ENCODE results near the gene KNCN.

Gene KNCN

DNA sequence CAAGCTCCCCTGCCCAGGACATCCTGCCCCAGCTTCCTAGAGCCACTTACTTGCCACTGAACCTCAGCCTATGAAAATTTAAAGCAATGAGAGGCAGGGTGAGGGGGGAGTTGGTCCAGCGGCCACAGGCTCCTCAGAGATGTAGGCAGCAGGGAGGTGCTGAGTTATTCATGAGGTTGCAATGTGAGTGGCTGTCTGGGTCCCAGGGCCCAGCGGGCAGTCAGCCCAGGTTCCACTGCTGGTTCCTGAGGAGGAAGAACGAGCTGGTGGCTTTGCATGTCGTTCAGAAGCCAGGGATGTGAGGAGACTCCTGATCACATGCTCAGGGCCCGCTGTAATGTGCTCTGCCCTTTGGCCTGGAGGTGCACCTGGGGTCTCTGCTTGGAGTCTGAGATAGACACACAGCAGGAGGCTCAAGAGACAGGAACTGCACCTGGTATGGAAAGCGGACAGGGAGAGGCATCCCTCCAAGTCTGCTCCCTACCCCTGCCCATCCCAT, at the start of gene KNCN:
KNCN (minus strand) TSS at position 51 of the 499 bp plus-strand sequence. CDS start 432 bp downstream, outside the sequence.
- no peak within 1 kb of the TSS for H3K27ac ChIP-seq
- no peak within 1 kb of the TSS for H3K4me3 ChIP-seq

DNA sequence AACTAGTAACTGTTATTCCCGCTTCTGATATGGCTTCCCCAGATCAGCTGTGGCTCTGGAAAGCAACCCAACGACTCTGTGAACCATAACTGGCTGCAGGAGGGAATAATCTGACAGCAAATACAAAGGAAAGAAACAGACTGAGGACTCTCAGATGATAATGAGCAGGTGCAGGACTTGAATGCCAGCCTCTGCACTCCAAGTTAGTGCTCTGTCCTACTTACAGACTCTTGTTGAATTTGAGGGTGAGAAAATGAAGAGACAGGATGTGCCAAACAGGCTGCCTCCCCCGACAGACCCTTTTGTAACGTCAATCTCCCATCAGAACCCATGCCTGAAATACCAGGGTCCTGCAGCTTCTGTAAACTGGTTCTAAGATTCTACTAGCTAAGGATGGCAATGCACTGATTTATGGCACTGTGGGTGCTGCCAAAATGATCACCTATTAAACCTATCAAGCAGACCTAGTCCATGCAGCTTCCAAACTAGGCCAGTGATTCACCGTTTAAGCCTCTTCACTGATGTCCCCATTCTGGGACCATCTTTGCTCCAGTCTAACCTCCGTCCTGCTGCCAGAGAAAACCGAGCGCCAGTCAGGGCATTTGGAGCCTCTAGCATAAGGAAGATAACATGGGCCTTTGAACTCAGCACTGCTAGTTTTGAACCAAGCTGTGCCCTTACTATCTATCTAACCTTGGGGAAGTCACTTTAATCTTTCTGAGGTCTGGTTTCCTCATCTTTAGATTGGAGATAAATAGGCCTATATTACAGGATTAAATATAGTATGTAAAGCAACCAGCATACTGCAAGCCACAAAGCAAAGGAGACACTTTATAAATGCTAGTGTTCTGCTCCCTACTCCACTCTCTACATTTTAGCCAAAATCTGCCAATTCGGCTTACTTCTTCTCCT, 47.9 kb upstream of the KNCN start:
- peak overlapping the region in 1 of 21 experiments; percentile 7 for H3K27ac ChIP-seq
- H3K4me3 ChIP-seq: no peak overlapping the region

DNA sequence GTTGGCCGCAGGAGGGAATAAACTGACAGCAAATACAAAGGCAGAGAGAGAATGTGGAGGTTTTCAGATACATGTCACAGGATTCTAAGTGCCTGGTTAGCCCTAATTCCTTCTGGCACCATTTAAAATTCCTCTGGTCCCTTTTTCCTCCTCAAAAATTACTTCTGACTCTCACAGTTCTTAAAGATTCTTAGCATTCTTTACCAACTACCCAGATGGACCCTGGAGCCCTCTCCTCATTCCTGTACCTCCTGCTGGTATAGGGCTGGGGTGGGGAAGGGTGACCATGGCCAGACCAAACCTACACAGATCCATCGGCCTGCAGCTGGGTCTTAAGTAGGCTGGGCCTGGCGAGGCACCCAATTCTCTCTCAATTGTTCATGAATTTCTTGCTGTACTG, 45.4 kb upstream of the KNCN start:
- H3K4me3 ChIP-seq: no peak overlapping the region
- H3K27ac ChIP-seq: peak overlapping the region in 1 of 21 experiments; percentile 49

DNA sequence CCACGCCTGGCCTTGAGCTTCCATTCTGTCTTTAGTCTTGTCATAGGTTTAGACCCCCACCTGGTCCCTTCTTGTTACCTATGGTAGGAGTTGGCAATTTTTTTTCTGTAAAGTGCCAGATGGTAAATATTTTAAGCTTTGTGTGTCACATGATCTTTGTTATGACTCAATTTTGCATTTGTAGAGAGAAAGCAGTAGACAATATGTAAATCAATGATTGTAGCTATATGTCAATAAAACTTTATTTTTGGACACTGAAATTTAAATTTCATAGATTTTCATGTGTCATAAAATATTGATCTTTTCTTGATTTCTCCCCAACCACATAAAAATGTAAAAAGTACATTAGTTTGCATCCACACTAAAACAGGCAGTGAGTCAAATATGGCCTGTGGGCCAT, 44.6 kb upstream of the KNCN start:
- Histone ChIP-seq H3K27ac (peak overlapping the region in 8 of 21 experiments; percentile 9 to 77 (median 55)), H3K4me3 (no peak overlapping the region)

DNA sequence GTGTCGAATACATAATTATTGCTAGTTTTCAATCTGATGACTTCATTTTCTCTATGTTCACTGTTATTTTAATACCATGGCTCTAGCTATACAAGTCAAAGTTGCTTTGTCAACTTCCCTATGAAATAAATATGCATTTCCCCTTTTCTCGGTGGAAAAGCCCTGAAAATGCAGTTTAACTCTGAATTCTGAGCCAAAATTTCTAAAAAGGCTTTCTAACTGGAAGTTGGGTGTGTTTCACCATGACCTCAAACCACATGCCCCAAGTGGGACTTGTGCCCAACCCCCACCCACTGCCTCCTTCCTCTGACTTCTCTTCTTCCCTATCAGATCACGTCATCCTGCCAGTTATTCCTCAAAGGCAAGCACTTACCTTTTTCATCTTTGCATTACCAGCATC, 43.7 kb upstream of the KNCN start:
- Histone ChIP-seq H3K27ac (peak overlapping the region in 14 of 21 experiments; percentile 38 to 77 (median 56)), H3K4me3 (no peak overlapping the region)

DNA sequence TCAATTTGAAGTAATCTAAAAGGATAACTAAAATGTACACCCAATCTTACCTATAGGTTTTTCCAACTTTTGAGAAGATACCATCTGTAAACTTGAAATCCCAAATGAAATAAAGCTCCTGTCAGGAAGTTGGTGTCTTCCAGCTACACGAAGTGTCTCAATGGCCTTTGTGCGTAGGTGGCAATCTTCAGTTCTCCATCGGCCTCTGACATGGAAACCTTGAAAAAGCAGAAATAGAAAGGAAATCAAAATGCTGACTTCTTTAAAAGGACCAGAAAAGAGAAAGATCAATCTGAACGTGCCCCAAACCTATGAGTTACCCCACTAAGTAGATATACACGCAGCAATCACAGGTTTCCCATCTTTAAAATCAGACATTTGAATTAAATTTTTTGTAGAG, 42.6 kb upstream of the KNCN start:
- no peak overlapping the region for H3K4me3 ChIP-seq
- H3K27ac ChIP-seq: peak overlapping the region in 15 of 21 experiments; percentile 4 to 77 (median 56)

DNA sequence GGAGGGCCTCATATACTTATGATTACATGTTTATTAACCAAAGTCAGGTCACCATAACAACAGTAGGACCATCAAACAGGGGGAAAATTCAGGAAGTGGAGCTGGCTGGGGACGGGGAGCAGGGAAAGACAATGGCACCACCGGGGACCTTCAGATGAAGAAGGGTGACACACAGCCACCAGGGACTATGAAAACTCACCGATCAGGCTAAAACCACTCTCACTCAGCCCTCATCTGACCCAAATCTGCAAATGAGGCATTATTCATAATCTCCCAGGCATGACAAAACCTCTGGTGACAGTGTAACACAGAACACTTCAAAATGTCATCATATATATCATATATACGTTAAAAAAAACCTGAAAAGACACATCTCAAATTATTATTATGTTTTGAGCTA, 41.4 kb upstream of the KNCN start:
- no peak overlapping the region for H3K4me3 ChIP-seq
- peak overlapping the region in 2 of 21 experiments; percentile 14 to 26 for H3K27ac ChIP-seq

DNA sequence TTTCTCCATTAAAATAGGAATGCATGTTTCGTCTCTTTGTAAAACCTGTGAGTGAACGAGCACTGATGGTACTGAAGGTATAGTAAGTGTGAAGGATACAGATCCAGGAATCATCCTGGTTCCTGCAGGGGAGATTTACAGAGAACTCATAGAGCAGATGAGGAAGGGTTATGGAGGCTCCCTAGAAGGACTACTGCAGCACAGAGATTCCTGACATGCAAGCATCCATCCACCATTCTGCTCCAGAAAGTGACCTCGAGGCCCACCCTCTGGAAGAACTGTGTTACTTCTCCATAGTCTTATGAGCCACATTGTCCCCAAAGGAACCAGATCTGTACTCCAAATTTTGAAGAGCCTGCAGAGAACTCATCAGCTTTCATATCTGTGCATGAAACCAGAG, 38.1 kb upstream of the KNCN start:
- no peak overlapping the region for H3K4me3 ChIP-seq
- no peak overlapping the region for H3K27ac ChIP-seq

DNA sequence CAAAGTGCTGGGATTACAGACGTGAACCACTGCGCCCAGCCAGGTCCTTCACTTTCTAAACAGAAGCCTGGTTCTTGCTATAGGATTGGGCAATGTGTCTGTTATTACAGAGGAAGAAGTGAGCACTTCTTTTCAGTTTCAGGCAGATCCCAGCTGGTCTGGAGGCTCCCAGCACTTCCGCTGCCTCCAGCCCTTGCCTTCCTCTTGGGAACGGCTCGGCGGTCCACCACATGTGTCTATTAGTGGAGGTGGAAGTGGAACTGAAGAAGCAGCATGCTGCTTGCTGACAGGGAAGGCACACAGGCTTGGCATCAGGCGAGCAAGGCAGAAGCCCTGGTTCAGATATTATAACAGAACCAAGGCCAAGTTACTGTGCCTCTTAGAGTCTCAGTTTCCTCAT, 35.6 kb upstream of the KNCN start:
- Histone ChIP-seq H3K27ac (peak overlapping the region in 1 of 21 experiments; percentile 35), H3K4me3 (no peak overlapping the region)

DNA sequence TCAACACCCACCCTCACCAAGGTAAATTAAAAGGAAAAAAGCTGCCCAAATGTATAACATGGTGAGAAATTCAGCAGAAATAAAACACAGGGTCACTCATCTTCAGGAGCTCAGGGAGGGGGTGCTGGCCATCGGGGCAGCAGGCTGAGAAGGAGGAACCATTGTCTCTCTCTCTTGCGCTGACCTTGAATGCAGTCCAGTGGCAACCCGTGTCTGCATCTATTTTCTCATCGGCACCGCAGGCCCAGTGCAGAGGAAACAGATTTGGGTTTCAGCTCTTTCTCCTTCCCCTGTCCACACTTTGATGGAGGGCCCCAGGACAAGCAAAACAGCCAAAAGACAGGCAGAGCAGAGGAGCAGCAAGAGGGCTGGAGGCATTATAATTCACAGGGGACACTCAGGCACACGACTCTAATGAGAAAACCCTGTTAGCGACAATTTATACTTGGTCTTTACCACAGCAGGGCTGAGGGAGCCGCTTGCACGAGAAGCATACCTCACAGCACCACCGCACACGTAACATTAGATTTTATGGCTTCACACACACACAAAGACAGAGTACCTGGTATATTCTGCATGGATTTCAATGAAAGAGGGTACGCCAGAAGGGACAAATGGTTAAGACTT, 34.0 kb upstream of the KNCN start:
- H3K4me3 ChIP-seq: no peak overlapping the region
- H3K27ac ChIP-seq: no peak overlapping the region

DNA sequence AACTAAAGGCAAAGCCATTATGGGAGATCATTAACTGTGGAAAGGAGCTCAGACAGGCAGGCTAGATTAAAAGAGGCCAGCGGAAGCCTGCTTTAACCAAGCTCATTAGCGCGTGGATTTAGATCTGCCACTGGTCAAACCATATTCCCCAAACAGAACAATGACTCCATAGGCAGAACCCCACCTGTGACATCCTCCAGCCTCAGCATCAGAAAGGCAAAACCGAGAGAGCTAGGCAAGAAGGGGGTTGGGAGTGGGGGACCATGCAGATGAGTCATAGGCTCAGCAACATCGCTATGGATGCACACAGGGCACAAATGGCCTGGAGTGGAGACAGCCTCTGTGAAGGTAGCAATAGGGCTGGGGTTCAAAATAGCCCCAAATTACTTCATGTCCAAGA, 32.0 kb upstream of the KNCN start:
- Histone ChIP-seq H3K4me3 (no peak overlapping the region), H3K27ac (peak overlapping the region in 1 of 21 experiments; percentile 81)

DNA sequence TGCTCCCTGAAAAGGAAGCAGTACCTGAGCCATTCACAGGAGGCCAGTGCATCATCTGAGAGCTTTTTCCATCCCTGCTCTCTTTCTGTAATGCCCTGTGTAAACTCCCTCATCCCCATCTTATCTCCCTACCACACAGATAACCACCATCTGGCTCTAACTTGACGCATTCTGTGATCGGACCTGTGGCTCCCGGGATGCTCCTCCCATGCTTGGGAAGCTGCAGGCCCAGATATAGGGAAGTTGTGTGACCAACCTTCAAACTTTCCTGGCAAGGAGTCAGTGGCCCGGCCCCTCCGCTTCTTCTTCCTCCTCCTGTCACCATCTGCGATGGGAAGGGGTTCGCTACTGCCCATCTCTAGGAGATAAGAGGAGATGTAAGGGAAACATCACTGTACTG, 31.5 kb upstream of the KNCN start:
- Histone ChIP-seq H3K4me3 (no peak overlapping the region), H3K27ac (peak overlapping the region in 2 of 21 experiments; percentile 79 to 81)

DNA sequence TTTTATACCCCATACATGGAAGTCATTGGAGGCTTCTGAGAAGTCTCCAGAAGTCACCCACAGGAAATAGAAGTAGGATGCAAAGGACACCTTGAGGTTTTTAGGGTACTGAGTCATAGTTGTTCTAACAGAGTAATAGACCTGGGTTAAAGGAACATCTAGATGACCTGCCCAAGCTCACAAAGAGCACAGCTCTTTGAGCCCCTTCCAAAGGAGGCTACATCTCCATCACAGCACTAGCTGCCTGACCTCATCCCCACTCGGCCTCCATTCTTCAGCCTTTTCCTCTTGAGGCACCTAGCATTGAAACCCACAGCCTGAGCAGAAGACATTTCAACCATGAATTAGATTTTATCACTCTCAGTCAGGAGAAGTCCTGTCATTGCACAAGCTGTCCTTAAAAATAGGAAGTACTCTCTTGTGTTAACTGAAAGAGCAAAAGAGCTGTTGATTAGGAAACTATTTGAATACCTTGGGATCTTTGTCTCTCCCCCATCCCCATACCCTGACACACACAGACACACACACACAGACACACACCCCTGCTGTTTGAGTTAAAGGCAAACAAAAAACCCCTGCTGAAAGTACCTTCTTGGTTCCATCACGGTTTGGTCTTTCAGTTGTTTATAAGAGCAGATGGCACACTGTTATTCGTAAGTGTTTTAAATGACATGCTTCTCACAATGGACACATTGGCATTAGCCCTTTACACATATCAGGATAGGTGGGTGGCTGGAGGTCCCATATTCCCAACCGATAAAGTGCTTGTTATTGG, 30.4 kb upstream of the KNCN start:
- Histone ChIP-seq H3K27ac (peak overlapping the region in 7 of 21 experiments; percentile 1 to 81 (median 36)), H3K4me3 (no peak overlapping the region)

DNA sequence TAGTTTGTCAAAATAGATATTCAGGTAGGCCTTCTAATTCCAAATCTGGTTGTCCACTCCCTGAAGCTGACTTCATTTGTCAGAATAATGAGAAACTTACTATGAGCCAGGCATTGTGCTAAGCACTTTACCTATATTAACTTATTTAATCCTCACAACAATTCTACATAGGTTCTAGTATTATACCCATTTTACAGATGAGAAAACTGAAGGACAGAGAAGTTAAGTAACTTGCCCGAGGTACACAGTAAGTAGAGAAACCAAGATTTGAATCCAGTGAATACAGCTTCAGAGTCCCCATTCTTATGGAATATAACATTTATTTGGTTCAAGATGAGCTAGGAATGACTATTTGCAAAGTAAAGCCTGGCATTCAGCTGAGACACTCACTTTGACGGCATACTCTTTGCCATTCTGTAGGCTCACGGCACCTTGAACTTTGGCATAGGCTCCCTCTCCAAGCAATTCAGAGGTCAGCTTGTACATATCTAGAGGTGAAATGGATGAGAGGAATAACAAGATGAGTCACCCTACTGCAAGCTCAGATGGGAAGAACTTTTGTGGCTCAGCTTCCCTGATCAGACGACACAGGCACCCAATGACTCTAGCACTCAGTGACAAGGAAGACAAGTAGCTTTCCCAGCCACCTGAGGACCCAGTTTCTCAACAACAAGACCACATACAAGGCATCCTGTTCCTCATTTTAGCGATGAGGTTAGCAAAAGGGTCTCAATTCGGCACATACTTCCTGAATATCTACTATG, 28.9 kb upstream of the KNCN start:
- no peak overlapping the region for H3K4me3 ChIP-seq
- peak overlapping the region in 6 of 21 experiments; percentile 14 to 81 (median 42) for H3K27ac ChIP-seq

DNA sequence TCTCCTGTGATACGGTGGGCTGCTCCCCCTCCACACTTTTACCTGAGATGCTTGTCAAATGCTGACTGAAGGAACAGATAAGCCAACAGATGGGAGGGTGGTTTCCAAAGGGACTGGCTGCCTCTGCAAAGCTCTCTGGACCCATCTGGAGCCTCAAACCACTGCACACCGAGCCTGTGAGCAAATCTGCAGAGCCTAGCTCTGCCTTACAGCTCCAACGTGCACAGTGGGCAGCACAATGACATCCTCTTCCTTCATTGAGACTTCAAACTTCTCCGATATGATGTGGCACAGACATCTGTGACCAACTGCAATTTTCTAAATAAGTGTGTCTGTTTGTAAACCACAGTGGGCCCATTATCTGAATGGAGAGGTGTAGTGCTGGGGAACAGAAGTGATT, 26.2 kb upstream of the KNCN start:
- Histone ChIP-seq H3K4me3 (no peak overlapping the region), H3K27ac (no peak overlapping the region)

DNA sequence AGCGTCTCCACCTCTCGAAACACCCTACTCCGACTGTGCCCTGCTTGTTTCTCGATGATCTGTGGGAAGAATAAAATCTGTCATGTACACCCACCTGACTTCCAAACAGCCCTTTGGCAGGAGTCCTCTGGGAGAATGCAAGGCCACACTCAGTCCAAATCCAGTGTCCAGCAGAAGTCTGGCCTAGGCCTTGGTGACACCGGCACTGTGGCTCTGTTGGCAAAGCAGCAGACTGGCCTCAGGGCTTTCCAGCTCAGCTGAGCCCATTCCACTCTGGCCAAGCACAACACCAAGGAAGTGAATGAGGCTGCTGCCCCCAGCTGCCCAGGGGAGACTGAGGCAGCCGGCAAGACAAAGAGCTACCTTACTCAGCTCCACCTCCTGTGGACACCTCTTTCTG, 25.1 kb upstream of the KNCN start:
- H3K4me3 ChIP-seq: no peak overlapping the region
- no peak overlapping the region for H3K27ac ChIP-seq

DNA sequence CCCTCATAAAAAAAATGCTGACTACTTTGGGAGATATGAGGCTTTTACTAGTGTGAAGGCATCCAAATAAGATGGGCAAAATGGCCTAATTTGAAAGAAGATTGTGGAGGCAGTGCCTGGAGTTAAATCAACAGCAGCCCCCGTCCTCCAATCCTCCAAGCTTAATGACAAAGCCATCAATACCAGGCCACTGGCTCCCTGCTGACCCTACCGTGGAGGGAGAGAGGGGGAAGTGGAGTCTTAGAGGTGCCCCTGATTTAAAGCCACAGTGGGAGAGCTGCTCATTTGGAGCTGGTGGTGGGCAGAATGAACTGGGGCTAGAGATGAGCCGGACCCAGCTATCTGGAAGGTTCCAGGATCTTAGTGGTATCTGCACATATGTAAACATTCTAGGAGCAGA, 24.3 kb upstream of the KNCN start:
- Histone ChIP-seq H3K27ac (no peak overlapping the region), H3K4me3 (no peak overlapping the region)

DNA sequence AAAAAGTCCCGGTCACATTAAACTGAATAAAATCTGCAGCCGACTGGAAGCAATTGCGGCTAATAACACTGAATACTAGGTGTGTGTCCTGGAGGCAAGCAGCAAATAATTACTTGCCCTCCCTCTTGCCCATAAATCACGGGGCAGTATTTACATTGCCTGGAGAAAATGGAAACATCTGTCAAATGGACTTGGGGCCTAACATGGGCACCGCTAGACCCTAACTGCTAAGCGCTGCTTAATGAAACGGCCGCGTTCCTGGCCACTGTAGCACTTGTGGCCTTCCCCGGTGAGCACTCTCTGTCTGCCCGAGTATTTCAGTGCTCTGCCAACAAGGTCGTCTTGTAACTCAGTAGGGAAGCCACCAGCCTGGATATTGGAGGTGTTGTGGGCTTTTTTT, 23.9 kb upstream of the KNCN start:
- Histone ChIP-seq H3K27ac (no peak overlapping the region), H3K4me3 (no peak overlapping the region)

DNA sequence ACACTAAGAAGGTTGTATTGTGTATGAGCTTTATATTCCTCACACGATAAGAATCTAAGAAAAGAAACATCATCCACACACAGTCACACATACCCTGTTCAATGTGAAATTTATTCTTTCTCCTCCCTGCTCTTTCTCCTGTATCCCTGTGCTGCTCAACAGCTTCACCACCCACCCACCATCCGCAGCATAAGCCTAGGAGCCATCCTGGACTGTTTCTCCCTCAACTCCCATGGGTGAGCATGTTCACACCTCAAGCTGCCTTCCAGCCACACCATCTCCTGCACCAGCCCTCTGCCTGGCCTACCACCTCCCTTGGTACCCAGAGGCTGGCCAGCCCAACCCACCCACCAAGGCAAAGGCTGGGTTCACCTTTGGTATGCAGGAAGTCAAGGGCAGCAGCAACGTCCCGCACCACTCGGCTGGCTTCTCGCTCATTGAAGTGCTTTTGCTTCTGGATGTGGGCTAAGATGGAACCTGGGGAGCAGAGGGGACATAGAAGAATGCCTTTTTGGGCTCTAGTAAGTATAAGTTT, 20.3 kb upstream of the KNCN start:
- Histone ChIP-seq H3K27ac (no peak overlapping the region), H3K4me3 (no peak overlapping the region)
